ENCODE data around the gene MRTFA.
"Not testable (repeated sequence)": the region's sequence is repeated elsewhere in the genome, so short reads cannot be mapped to it uniquely, and the experiment has no call there.

The MRTFA gene

DNA sequence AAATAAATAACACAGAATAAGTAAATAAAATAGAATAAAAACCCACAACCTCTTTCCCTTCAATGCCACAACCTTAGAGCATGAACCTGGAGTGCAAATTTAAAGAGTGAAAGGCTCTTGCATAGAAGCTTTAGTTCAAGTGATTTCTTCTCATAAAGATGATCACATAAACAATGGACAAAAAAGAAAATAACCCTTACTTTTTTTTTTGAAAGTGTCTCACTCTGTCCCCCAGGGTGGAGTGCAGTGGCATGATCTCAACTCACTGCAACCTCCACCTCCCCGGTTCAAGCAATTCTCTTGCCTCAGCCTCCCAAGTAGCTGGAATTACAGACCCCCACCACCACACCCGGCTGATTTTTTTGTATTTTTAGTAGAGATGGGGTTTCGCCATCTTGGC lies 10.7 kb downstream of the MRTFA start:
- not testable (repeated sequence) for DNase-seq

DNA sequence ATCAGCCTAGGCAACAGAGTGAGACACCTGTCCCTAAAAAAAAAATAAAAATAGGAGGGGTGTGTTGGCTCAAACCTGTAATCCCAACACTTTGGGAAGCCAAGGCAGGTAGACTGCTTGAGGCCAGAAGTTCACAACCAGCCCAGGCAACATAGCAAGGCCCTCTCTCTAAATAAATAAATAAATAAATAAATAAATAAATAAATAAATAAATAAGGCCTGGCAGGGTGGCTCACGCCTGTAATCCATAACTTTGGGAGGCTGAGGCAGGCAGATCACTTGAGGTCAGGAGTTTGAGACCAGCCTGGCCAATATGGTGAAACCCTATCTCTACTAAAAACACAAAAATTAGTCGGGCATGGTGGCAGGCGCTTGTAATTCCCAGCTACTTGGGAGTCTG lies 11.2 kb downstream of the MRTFA start:
- not testable (repeated sequence) for DNase-seq

DNA sequence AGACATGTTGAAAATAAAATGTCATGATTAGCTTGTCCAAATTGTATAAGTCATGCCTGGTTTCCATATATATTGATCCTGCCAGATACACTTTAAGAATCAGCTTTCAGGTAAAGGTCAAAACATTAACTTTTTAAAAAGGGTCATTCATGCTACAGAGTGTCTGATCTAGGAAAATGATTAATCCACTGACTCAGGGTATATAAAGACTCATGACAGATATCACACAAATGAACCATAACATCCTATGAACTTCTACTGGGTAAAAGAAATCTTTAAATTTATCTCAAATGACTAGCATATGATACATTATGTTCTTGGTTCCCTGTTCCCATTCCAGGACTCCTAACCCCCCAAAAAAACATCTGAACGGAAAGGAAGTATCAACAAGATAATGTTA lies 11.7 kb downstream of the MRTFA start:
- no peak for DNase-seq

DNA sequence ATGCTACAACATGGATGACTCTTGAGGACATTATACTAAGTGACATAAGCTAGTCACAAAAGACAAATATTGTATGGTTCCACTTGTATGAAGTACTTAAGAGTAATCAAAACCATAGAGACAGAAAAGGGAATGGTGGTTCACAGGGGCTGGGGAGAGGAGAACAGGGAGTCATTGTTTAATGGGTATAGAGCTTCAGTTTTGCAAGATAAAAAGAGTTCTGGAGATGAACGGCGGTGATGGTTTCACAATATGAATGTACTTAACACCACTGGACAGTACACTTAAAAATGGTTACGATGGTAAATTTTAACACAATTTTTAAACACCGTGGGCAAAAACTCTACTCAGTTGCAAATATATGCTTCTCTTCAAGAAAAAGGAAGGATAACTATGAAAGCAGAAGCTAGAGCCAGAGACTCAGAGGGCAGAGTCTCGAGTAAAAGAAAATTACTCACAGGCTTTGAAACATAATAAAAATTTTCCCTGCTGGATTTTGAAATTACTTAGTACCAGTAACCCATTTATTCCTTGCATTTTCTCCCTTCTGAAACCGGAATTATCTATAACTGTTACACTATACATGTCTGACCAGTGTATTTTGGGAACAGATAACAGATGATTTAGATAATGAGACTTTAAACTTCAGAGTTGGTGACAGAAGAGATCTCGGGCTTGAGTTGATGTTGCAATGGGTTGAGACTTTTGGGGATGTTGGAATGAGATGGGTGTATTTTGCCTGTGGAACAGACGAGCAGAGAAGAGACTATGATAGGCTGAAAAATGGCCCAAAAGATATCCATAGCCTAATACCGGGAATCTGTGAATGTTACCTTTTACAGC lies 15.0 kb downstream of the MRTFA start:
- no peak for DNase-seq

DNA sequence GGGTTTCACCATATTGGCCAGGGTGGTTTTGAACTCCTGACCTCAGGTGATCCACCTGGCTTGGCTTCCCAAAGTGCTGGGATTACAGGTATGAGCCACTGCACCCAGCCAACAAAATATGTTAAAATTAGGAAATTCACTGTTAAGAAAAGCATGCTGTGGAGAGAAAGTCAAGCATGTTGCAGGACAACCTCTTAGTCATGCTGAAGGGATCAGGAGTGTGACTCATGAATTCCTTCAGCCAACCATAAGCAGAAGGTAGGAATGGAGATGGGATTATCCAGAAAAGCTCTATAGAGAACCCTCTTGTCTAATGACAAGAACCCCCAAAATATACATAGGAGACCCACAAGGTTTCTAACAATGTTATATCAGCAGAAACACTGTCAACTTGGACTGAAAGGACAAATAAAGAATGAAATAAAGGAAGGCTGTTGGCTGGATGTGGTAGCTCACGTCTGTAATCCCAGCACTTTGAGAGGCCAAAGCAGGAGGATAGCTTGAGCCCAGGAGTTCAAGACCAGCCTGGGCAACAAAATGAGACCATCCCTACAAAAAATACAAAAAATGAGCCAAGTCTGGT lies 16.0 kb downstream of the MRTFA start:
- DNase-seq: no peak

DNA sequence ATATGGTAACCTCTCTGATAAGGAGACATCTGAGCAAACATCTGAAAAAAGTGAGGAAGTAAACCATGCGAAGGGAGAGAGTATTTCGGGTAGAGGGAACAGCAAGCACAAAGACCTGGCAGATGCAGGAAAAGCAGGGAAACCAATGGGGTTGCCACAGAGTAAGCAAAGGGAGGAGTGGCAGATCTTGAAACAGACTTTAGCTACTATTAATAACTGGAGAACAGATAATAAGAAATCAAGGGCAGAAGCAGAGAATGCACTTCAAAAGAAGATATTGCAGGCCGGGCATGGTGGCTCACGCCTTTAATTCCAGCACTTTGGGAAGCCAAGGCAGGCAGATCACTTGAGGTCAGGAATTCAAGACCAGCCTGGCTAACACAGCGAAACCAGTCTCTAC lies 18.1 kb downstream of the MRTFA start:
- no peak for DNase-seq

DNA sequence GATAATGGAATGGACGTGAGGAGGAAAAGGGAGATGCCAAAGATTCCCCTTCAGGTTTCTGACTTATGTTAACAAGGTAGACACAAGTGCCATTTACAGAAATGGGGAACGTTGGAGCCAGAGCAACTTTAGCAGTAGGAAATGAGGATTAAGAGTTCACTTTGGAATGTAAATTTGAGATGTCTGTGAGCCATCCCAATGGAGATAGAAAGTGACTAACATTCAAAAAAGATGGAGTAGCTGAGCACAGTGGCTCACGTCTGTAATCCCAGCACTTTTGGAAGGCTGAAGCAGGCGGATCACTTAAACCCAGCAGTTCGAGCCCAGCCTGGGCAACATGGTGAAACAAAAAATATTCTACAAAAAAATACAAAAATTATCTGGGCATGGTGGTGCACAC lies 19.9 kb downstream of the MRTFA start:
- no peak for DNase-seq

DNA sequence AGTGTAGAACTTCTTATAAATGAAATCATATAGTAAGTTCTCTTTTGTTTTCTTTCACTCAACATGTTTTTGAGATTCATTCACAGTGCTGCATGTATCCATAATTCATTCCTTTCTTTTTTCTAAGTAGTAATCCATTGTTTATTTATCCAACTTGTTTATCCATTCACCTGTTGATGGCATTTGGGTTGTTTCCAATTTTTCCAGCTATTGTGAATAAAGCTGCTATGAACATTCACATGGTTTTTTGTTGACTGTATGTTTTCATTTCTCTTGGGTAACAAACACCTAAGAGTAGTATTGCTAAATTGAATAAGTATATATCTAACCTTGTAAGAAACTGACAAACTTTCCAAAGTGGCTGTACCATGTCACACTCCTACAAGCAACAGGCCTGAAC lies 23.5 kb downstream of the MRTFA start:
- DNase-seq: no peak

DNA sequence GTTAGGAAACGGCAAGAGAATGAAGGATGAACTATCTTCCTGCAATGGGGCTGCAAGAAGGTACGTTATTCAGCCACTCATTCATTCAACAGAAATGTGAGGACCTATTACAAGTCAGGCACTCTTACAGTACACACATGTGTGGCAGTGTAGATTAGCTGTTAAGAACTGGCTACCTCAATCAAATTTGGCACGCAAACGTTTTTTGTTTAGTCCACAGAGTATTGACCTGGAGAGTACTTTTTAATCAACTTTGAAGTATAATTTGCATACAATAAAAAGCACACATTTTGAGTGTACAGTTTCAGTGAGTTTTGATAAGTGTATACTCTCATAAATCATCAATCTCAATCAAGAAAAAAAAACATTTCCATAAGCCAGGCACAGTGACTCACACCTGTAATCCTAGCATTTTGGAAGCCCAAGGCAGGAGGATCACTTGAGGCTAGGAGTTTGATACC lies 24.2 kb downstream of the MRTFA start:
- no peak for DNase-seq

DNA sequence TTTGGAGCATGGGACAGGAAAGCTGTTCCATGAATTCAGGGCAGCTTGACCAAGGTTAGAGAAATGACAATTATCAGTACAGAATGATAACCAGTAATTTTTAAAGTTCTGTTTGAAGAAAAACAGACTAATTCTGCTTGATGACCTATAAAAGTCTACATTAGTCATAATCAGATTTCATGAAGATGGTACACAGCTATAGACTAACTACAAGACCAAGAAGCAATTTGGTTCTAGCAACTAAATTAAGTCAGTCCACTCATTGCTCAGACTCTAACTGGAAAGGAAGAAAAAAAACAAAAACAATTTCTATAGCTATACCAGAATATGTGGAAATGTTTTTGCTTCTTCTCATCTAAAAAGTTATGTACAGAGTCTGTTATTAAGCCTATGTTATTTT lies 24.9 kb downstream of the MRTFA start:
- no peak for DNase-seq

DNA sequence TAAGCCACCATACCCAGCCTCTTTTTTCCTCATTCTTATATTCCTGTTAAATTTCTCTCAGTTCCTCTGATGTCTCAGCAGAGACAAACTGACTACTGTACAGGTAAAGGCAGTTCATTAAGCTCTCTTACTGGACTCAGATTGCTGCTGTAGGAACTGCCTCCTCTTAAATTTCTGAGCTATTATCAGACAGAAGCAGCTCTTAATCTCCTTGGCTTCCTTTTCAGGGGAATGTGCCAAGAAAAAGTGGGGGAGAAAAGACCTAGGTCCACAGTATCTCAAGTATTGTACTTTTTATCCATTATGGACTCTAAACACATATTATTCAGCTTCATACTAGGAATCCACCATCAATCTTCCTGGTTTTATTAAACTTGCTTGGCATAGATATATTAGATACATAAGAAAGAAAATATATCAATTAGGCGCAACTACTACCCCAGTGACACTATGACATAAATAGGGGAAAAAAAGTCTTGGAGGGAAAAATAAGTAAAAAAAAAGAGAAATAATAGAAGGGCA lies 26.1 kb downstream of the MRTFA start:
- DNase-seq: no peak

DNA sequence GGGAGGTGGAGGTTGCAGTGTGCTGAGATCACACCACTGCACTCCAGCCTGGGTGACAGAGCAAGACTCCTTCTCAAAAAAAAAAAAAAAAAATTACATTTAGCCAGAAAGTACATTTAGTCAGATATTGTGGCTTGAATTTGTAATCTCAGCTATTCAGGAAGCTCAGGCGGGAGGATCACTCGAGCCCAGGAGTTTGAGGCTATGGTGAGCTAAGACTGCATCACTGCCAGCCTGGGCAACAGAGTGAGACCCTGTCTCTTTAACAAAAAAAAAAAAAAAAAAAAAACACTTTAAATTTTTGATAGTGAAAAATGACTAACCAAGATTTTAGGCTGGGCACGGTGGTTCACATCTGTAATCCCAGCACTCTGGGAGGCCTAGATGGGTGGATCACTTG lies 27.3 kb downstream of the MRTFA start:
- DNase-seq: no peak

DNA sequence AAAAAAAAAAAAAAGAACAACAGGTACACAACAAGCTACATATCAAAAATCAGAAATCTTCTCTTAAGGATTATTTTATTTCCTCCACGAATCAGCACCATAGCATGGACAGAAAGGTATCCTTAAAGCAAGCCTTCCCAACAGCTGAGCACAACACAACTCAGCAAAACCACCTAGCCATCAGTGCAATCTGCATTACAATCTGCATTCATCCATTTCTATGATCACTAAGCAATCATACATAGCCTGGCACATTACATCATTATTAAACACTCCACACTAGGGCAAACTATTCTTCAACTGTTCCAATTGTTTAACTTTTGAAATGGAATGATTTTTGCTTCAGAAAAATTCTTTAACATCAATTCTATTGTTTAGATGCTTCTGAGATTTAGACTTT lies 29.0 kb downstream of the MRTFA start:
- DNase-seq: no peak

DNA sequence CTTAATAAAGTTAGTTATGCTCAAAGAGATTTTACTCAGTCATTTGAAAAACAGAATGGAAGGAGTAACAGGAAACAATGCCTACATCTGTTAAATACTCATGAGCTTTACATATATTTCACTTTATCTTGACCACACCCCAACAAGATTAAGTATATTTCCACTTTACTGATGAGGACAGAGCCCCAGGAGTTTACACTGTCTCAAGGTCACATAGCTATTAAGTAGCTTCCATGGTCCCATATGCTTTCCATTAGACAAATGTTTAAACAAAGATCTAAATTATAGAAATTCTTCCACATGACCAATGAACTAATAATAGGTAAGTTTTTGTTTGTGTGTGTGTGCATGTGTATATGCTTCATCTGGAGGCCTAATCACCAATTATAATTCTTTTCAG lies 30.2 kb downstream of the MRTFA start:
- no peak for DNase-seq

DNA sequence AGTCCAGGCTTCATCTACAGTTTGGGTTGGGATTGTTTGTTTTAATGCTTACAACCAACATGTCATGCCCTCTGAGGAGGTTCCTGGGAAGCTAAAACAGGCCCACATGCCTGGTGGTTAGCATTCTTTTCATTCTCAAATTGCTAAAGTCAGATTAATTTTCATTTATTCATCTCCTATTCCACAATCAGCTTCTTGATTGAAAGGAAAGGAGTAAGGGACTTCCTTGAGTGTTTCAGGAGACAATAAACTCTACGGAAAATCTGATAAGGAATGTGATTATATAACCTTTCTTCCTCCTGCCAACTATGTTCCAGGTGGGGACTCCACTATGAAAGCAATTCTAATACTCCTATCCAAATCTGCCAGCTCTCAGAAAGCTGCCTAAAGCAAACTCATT lies 30.8 kb downstream of the MRTFA start:
- DNase-seq: no peak

DNA sequence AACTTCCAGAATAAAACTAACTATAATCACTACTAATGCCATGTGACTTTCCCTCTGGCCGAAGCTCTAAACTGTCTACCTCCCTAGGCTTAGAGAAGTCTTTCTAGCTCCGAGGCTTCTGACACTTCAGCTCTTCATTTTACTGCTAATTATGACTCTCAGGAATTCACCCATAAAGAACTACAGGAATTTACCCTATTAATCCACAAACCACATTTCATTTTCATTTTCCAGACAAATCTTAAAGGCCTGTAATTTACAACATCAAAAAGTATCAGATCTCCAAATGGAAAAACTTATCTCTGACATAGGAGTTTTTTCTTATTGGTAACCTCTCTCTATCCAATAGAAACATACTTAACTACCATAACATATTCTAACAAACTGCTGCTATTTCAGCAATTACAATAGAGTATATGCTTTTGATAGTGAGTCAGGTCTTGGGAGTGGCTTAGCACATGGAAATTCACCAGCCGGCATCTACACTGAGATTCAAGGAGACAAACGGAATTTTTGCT lies 33.4 kb downstream of the MRTFA start:
- DNase-seq: no peak

DNA sequence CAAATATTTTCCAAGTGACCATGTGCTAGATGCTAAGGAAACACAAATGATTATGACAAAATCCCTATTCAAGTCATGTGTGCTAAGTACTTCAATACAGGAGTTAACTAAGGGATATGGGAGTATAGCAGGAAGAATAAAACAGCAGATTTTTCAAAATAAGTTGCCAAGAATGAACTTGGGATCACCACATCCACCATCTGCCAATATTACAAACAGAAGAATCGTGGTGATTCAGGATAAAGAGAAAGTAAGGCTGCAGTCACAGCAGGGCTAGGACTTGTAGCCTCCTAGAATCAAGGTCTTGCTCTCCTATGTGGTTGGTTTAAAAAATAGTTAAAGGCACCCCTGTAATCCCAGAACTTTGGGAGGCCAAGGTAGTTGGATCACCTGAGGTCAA lies 34.3 kb downstream of the MRTFA start:
- no peak for DNase-seq

DNA sequence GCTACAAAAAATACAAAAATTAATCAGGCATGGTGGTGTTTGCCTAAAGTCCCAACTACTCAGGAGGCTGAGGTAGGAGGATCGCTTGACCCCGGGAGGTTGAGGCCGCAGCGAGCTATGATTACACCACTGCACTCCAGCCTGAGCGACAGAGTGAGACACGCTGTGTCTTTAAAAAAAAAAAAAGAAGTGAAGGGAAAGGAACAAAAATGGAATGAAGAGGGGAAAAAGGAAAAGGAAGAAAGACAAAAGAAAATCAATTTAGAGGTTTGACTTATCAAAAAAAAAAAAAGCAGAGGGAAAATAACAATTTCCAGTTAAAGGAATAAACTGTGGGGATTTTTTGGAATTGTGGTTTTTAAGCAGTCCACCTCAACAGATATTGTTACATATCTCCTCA lies 36.8 kb downstream of the MRTFA start:
- no peak for DNase-seq

DNA sequence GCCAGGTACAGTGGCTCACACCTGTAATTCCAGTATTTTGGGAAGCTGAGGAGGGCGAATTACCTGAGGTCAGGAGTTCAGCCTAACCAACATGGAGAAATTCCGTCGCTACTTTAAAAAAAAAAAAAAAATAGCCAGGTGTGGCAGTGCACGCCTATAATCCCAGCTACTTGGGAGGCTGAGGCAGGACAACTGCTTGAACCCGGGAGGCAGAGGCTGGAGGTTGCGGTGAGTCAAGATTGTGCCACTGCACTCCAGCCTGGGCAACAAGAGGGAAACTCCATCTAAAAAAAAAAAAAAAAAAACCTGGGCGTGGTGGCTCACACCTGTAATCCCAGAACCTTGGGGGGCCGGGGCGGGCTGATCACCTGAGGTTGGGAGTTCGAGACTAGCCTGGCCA lies 37.8 kb downstream of the MRTFA start:
- not testable (repeated sequence) for DNase-seq

DNA sequence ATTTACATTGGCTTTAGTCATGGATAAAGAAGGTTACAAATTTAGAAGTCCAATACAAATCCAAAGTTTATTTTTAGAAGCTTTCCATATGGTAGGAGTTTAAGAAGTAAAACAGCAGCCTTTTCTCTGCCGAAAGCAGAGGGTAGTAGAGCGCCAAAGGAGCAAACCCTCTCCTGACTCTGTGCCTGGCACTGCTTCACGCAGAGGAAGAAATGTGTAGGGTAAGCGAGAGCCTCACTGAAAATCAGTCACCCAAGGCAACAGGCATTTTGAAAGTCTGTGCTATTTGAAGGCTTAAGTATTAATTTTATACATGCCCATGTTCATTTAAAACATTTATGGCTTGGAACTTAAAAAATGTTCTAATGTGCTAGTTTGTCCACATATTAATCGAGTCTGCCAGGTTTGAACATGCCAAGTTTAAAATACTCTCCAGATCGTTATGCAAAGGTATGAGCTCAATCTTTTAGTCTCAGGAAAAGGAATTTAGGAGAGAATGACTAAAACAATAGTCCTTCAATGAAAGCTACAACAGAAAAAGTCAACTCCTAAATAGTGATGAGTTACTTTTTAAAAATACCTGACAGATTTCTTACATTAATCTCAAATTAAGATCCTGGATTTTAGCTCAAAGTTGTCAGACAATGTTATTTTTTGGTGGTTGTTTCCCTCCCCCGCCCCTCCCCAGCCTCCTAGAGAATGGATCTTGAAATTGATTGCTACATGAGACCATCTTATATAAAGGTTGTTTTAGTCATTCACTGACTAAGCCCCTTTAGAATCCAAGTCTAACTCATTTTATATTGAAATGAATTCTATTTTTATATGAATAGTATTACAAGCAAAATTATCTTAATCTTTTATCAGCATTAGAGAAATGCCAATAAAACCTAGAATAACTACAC lies 38.7 kb downstream of the MRTFA start:
- no peak for DNase-seq

DNA sequence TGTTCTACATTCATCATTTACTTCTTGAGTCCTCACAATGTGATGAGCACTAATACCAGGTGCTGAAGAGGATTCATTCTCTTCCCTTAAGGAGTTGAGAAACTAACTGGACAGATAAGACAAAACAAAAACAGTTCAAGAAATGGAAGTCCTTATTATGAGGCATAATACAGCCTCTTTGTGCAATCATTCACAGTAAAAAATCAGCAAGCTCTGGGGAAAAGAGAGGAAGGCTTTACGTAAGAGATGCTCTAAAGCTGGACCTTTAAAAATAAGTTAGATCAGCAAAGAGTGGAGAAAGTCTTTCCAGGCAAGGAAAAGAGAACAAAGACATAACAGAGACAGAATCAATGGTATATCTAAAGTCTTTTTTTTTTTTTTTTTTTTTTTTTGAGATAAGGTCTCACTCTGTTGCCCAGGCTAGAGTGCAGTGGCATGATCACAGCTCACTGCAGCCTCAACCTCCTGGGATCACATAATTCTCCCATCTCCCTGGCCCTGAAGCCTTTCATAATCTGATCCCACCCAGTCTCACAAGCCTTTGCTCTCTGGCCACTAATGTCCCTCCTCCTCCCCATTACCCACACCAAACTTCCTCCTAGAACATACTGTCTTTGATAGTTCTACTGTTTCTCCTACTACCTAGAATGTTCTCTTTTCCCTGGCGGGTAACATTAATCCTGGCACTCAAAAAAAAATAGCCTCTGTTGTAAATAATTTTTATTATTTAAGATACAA lies 40.9 kb downstream of the MRTFA start:
- no peak for DNase-seq

DNA sequence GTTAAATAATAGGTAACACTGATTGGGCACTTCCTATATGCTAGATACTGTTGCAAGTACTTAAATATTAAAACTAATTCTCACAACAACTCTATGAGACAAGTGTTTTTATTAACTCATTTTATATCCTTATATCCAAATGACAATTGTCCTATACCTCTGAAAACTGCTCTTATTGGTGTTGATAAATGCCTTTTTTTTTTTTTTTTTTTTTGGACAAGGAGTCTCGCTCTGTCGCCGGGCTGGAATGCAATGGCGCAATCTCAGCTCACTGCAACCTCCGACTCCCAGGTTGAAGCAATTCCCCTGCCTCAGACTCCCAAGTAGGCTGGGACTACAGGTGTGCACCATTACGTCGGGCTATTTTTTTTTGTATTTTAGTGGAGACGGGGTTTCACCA lies 41.6 kb downstream of the MRTFA start:
- no peak for DNase-seq

DNA sequence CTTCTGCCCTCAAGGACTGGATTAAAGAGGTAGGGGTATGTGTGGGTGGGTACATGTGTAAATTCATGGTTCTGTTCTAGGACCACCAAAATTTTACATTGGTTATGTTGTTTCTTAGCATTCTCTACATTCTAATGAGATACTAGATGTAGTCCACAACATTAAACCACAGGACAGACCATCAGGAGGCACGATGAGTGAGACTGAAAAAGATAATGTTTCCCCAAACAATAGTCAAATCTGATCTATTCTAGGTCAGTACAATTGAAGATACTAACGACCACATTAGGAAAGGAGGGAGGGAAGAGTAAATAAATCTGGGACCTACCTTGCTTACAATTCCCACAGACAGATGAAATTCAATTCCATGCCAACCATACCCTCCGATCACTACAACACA lies 42.2 kb downstream of the MRTFA start:
- no peak for DNase-seq

Measured in NK-92 treated with Interleukin-12 subunit alpha and Interleukin-12 subunit beta, amount 100 ng/mL, for 24 hours (cell line).